HG03469 (cell line): ENCODE measurements around the gene RND1.
"Not testable (repeated sequence)": the region's sequence is repeated elsewhere in the genome, so short reads cannot be mapped to it uniquely, and the experiment has no call there.

Source experiments
- ATAC-seq: cut with Tn5 transposase; IDR thresholded peaks from one replicate; pipeline ENCODE4 v1.9.1; 2021; ENCODE audit warnings: mild to moderate bottlenecking, moderate library complexity, moderate number of reproducible peaks; ENCODE audit not compliant: unreplicated experiment

The RND1 gene

GRCh38 chr12:48869191-48869590, 3.5 kb upstream of the RND1 start:
- no peak for ATAC-seq

- no peak for ATAC-seq
These were observed 2.8 kb upstream of the RND1 start for GRCh38 chr12:48868451-48868850.

GRCh38 chr12:48866052-48866711, 512 bp upstream of the RND1 start:
- ATAC-seq: peak; percentile 22

GRCh38 chr12:48863291-48863690, 2.4 kb downstream of the RND1 start:
- no peak for ATAC-seq

- no peak for ATAC-seq
These were observed 2.9 kb downstream of the RND1 start for GRCh38 chr12:48862760-48863159.

- no peak for ATAC-seq
These were observed 4.6 kb downstream of the RND1 start for GRCh38 chr12:48861111-48861510.

GRCh38 chr12:48860236-48860635, 5.4 kb downstream of the RND1 start:
- not testable (repeated sequence) for ATAC-seq

- no peak for ATAC-seq
These were observed 6.1 kb downstream of the RND1 start for GRCh38 chr12:48859607-48860006.

GRCh38 chr12:48858043-48858442, 7.6 kb downstream of the RND1 start:
- ATAC-seq: no peak

- no peak for ATAC-seq
These were observed 8.2 kb downstream of the RND1 start for GRCh38 chr12:48857278-48857994.

- no peak for ATAC-seq
These were observed 9.3 kb downstream of the RND1 start for GRCh38 chr12:48856379-48856778.

GRCh38 chr12:48854932-48855331, 10.7 kb downstream of the RND1 start:
- not testable (repeated sequence) for ATAC-seq

GRCh38 chr12:48854488-48854887, 11.2 kb downstream of the RND1 start:
- ATAC-seq: no peak

- no peak for ATAC-seq
These were observed 12.7 kb downstream of the RND1 start for GRCh38 chr12:48852734-48853688.

GRCh38 chr12:48851883-48852733, 13.6 kb downstream of the RND1 start, which contains the start of gene DDX23:
Gene DDX23, minus strand, starts transcription at chr12:48852163. Its CDS starts 6,381 bp downstream, at chr12:48845782.
- peak; percentile 88 for ATAC-seq

GRCh38 chr12:48842021-48842420, 23.6 kb downstream of the RND1 start:
- not testable (repeated sequence) for ATAC-seq

- no peak for ATAC-seq
These were observed 27.6 kb downstream of the RND1 start for GRCh38 chr12:48838048-48838447.

GRCh38 chr12:48832321-48833060, 33.2 kb downstream of the RND1 start:
- no peak for ATAC-seq

- ATAC-seq: no peak
These were observed 34.4 kb downstream of the RND1 start for GRCh38 chr12:48831257-48831656.
